ENCODE results near the gene PDP2. TPM values are rescaled to one million over a fixed set of nuclear protein-coding genes. Genes with fewer than 3 reads are reported as not detected.

PDP2 gene
- total and polyA plus RNA-seq, 12 donors: 1.3 to 27.8 (median 13.0) TPM

DNA sequence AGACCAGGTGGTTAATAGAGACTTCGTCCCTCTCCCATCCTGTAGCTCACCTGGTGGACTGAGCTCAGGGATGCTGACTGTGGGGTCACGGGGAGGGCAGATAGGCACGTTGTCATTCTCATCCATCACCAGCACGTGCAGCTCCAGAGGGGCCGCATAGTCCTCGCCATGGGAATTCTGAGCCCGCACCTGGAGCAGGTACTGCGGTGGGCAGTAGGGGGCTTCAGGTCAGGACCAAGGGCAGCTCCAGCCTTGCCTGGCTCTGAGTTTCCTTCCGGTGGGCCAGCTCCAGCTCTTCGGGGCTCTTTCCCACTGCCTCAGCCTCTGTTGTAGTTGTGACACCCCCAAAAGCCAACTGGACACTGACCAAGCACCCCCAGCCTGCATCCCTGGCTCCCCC, 32.8 kb downstream of the PDP2 start:
- intact Hi-C loops (cut with DNase I): no loop called here
- no peak for DNase-seq
- 51 to 64% (median 58%) methylated on average over 9 to 10 of the region's 10 CpGs for WGBS, 4 donors
- no peak for TF ChIP-seq POLR2A (IDR thresholded peaks at IDR 0.05)
- TF ChIP-seq, protein P1, sequence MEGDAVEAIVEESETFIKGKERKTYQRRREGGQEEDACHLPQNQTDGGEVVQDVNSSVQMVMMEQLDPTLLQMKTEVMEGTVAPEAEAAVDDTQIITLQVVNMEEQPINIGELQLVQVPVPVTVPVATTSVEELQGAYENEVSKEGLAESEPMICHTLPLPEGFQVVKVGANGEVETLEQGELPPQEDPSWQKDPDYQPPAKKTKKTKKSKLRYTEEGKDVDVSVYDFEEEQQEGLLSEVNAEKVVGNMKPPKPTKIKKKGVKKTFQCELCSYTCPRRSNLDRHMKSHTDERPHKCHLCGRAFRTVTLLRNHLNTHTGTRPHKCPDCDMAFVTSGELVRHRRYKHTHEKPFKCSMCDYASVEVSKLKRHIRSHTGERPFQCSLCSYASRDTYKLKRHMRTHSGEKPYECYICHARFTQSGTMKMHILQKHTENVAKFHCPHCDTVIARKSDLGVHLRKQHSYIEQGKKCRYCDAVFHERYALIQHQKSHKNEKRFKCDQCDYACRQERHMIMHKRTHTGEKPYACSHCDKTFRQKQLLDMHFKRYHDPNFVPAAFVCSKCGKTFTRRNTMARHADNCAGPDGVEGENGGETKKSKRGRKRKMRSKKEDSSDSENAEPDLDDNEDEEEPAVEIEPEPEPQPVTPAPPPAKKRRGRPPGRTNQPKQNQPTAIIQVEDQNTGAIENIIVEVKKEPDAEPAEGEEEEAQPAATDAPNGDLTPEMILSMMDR (IDR thresholded peaks at IDR 0.05): no peak
- Histone ChIP-seq H3K27ac (no peak overlapping the region), H3K9me3 (replicated peaks in 1 of 3) (no peaks in the 10 kb centered on the region), H3K27me3 (no peaks in the 10 kb centered on the region), H3K36me3 (replicated peaks in 1 of 2) (no peaks in the 10 kb centered on the region), H3K4me1 (replicated peaks in 1 of 2) (no peaks in the 10 kb centered on the region), H3K4me3 (no peak overlapping the region)

DNA sequence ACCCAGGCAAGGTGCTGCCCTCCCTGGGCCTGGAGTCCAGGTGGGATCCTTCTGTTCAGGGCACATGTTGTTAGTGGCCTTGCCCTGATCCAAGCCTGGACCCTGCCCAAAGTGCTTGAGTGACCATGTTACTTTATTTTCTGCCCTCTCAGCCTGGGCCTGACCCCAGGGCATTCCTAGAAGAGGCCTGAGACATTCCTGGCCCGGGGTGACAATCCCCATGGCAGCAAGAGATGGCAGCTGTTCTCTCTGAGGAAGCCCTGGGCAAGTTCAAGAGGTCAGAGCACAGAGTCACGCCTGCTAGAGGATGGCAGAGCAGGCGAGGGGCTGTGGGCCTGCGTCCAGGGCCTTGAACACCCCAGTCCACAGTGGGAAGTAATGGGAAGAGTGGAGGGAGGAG, 33.4 kb downstream of the PDP2 start:
- intact Hi-C loops (cut with DNase I): no loop called here
- DNase-seq: no peak
- H3K4me3 ChIP-seq: no peak overlapping the region
- H3K9me3 ChIP-seq (replicated peaks in 1 of 3): no peaks in the 10 kb centered on the region
- no peaks in the 10 kb centered on the region for H3K27me3 ChIP-seq
- H3K4me1 ChIP-seq (replicated peaks in 1 of 2): no peaks in the 10 kb centered on the region
- TF ChIP-seq POLR2A (IDR thresholded peaks at IDR 0.05): no peak
- no peak overlapping the region for H3K27ac ChIP-seq
- no peaks in the 10 kb centered on the region for H3K36me3 ChIP-seq (replicated peaks in 1 of 2)
- WGBS, 4 donors: 60 to 85% (median 79%) methylated on average over 2 to 4 of the region's 4 CpGs

DNA sequence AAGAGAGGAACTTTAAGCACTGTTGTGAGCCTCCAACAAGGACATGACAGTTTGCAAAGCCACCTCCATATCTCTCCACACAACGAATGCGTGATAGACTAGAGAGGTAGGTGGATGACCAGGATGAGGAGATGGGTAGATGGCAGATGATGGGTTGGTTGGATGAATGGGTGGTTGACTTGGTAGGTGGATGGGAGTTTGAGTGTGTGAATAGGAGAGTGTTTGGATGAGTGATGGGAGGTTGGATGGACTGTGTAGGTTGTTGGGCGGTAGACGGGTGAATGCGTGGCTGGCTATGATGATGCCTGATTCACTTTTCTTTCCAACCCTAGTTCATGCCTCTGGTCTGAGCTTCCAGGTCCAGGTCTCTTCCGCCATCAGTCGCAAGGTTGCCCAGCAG, 34.2 kb downstream of the PDP2 start:
- Histone ChIP-seq H3K9me3 (replicated peaks in 1 of 3) (no peaks in the 10 kb centered on the region), H3K36me3 (replicated peaks in 1 of 2) (no peaks in the 10 kb centered on the region), H3K4me1 (replicated peaks in 1 of 2) (no peaks in the 10 kb centered on the region), H3K27ac (no peak overlapping the region), H3K4me3 (no peak overlapping the region), H3K27me3 (no peaks in the 10 kb centered on the region)
- no peak for DNase-seq
- TF ChIP-seq, protein P1 (IDR thresholded peaks at IDR 0.05): no peak
- TF ChIP-seq POLR2A (IDR thresholded peaks at IDR 0.05): no peak
- WGBS, 4 donors: 93 to 98% (median 96%) methylated on average over 7 of the region's 7 CpGs
- intact Hi-C loops (cut with DNase I): no loop called here

DNA sequence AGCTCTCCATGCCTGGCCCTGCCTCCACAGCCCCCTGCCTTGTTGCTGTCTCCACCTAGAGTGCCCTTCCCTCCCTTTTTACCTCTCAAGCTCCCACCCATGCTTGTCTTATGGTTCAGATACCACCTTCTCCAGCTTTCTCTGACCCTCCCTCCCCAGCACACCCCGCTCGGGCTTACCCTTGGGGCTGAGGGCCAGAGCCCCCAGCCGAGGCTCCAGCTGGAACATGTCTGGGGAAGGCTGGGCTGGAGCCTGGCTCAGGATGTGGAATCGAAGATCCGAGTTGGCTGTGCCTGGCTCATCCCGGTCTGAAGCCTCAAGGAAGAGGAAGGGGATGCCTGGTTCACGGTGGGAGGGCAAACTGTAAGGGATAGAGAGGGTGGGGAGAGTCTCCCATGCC, 34.7 kb downstream of the PDP2 start:
- H3K27me3 ChIP-seq: no peaks in the 10 kb centered on the region
- TF ChIP-seq, protein P1 (IDR thresholded peaks at IDR 0.05): no peak
- TF ChIP-seq POLR2A (IDR thresholded peaks at IDR 0.05): no peak
- intact Hi-C loops (cut with DNase I): no loop called here
- no peak for DNase-seq
- no peak overlapping the region for H3K27ac ChIP-seq
- 71 to 83% (median 78%) methylated on average over 7 of the region's 7 CpGs for WGBS, 4 donors
- H3K4me1 ChIP-seq (replicated peaks in 1 of 2): no peaks in the 10 kb centered on the region
- H3K9me3 ChIP-seq (replicated peaks in 1 of 3): no peaks in the 10 kb centered on the region
- H3K36me3 ChIP-seq (replicated peaks in 1 of 2): no peaks in the 10 kb centered on the region
- H3K4me3 ChIP-seq: no peak overlapping the region

DNA sequence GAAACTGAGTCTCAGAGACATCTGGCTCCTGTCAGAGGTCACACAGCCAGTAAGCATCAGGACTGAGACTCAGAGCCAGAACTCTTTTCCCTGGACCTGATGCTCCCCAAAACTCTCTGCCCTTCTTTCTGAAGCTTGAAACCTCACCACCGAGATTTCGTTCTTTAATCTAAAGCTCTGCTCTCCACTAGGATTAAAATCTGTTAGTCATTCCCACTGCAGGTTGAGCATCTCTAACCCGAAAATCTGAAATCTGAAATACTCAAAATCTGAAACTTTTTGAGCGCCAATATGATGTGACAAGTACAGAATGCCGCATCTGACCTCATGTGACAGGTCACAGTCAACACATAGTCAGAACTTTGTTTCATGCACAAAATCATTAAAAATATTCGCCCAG, 36.2 kb downstream of the PDP2 start:
- no peak for TF ChIP-seq POLR2A (IDR thresholded peaks at IDR 0.05)
- TF ChIP-seq, protein P1 (IDR thresholded peaks at IDR 0.05): no peak
- intact Hi-C loops (cut with DNase I): no loop called here
- Histone ChIP-seq H3K27me3 (no peaks in the 10 kb centered on the region), H3K4me1 (replicated peaks in 1 of 2) (no peaks in the 10 kb centered on the region), H3K9me3 (replicated peaks in 1 of 3) (no peaks in the 10 kb centered on the region), H3K27ac (no peak overlapping the region), H3K4me3 (no peak overlapping the region), H3K36me3 (replicated peaks in 1 of 2) (no peaks in the 10 kb centered on the region)
- no peak for DNase-seq
- 82 to 86% (median 84%) methylated on average over 6 of the region's 6 CpGs for WGBS, 4 donors

All from adrenal gland (tissue), 12 donors.